GM12878 (cell line): ENCODE data around the gene PRRC1. TPM values are rescaled to one million over a fixed set of nuclear protein-coding genes. Genes with fewer than 3 reads are reported as not detected.

Experiments used
- ATAC-seq: fragments of 200-7000 bp; cut with Tn5 transposase; 3 replicates; pipeline ENCODE4 v1.9.1; 2020; ENCODE audit warnings: mild to moderate bottlenecking, moderate library complexity
- BruUV-seq: library from RNA; stranded (reverse); fragments of 400-500 nt; replicated peaks from 2 replicates; lab custom pipeline; 2021; lab: Mats Ljungman, UMichigan
- CTCF ChIA-PET: fragments of 300-600 bp; sonication (Branson Sonifier 250); formaldehyde crosslinking; extraction: SDS; loops from one replicate; lab custom pipeline; 2021; ENCODE audit warnings: inconsistent platforms; lab: Yijun Ruan, JAX
- POLR2A ChIA-PET: fragments of 350-600 bp; formaldehyde crosslinking; extraction: SDS; loops from one replicate; lab custom pipeline; 2021; ENCODE audit warnings: inconsistent platforms; lab: Charles Lee
- RAD21 ChIA-PET: fragments of 300-600 bp; sonication (Branson Sonifier 250); formaldehyde crosslinking; loops from one replicate; lab custom pipeline; 2023; ENCODE audit warnings: antibody characterized with exemption; ENCODE audit not compliant: unreplicated experiment; lab: Charles Lee
- SMC1A ChIA-PET: fragments of 300-600 bp; sonication (Branson Sonifier 250); formaldehyde crosslinking; loops from one replicate; lab custom pipeline; 2023; ENCODE audit not compliant: unreplicated experiment, uncharacterized antibody; lab: Charles Lee
- DNase-seq: peaks from one replicate; pipeline ENCODE4 v3.0.0-alpha.2; 2011; ENCODE audit warnings: low read depth, low spot score
- FAIRE-seq: peaks from 3 replicates; lab custom pipeline; 2011; peaks lifted over from hg19 to GRCh38; lab: Jason Lieb, UNC
- H2AFZ ChIP-seq: 2 replicates; pipeline ENCODE4 v1.6.0; 2011; ENCODE audit warnings: low read depth, low read length, control low read depth; ENCODE audit not compliant: control insufficient read depth
- H3K27ac ChIP-seq: 2 replicates; pipeline ENCODE4 v1.5.1; 2011; ENCODE audit warnings: control low read depth; ENCODE audit not compliant: control insufficient read depth, insufficient read depth
- H3K27me3 ChIP-seq, 2 experiments: replicated peaks in 1 of 2; 2 replicates each; pipeline versions ENCODE4 v1.6.0 to v1.6.1; 2011; ENCODE audit warnings: low read length in 1 of 2; ENCODE audit not compliant: control insufficient read depth in 2 of 2, insufficient read depth in 2 of 2
- H3K36me3 ChIP-seq, 2 experiments: 2 replicates each; pipeline ENCODE4 v1.5.1; 2011; ENCODE audit warnings: low read length in 1 of 2; ENCODE audit not compliant: control insufficient read depth in 2 of 2, insufficient read depth in 2 of 2
- H3K4me1 ChIP-seq: 2 replicates; pipeline ENCODE4 v1.6.1; 2011; ENCODE audit warnings: mild to moderate bottlenecking, low read length, moderate library complexity, mixed read lengths; ENCODE audit not compliant: control insufficient read depth, insufficient read depth
- H3K4me2 ChIP-seq: 2 replicates; pipeline ENCODE4 v1.6.0; 2011; ENCODE audit warnings: control low read depth; ENCODE audit not compliant: control insufficient read depth, insufficient read depth
- H3K4me3 ChIP-seq: fragments of 200-600 bp; sonication (generic); 2 replicates; pipeline ENCODE4 v1.5.1; 2016
- H3K79me2 ChIP-seq: 2 replicates; pipeline ENCODE4 v1.6.0; 2011; ENCODE audit warnings: low read length; ENCODE audit not compliant: control insufficient read depth, insufficient read depth
- H3K9ac ChIP-seq: 2 replicates; pipeline ENCODE4 v1.8.0; 2011; ENCODE audit warnings: low read length, control low read depth, mixed read lengths; ENCODE audit not compliant: control insufficient read depth, insufficient read depth
- H3K9me3 ChIP-seq: replicated peaks from 3 replicates; pipeline ENCODE4 v1.5.1; 2011; ENCODE audit warnings: mild to moderate bottlenecking, low read length; ENCODE audit not compliant: control insufficient read depth, insufficient read depth
- H4K20me1 ChIP-seq: 2 replicates; pipeline ENCODE4 v1.6.0; 2011; ENCODE audit not compliant: control insufficient read depth, insufficient read depth
- DPF2 ChIP-seq: fragments of 450-650 bp; IDR thresholded peaks from 2 replicates; pipeline ENCODE4 v1.6.1; 2017; ENCODE audit warnings: mild to moderate bottlenecking
- IKZF1 ChIP-seq: fragments of 450-650 bp; conservative IDR thresholded peaks from 2 replicates; pipeline ENCODE4 v1.6.1; 2017; ENCODE audit warnings: antibody characterized with exemption, mild to moderate bottlenecking
- IKZF2 ChIP-seq, 2 experiments: fragments of 450-650 bp; IDR thresholded peaks; 2 replicates each; pipeline ENCODE4 v1.6.1; 2017; ENCODE audit warnings: mild to moderate bottlenecking in 2 of 2, moderate library complexity in 2 of 2
- MEF2B ChIP-seq: fragments of 450-650 bp; IDR thresholded peaks from 2 replicates; pipeline ENCODE4 v1.6.1; 2018; ENCODE audit warnings: mild to moderate bottlenecking, moderate library complexity; ENCODE audit not compliant: partially characterized antibody, poor library complexity, severe bottlenecking
- MTA2 ChIP-seq: fragments of 450-650 bp; IDR thresholded peaks from 2 replicates; pipeline ENCODE4 v1.6.1; 2016; ENCODE audit warnings: low read depth, mild to moderate bottlenecking, moderate library complexity
- NR2F1 ChIP-seq: fragments of 450-650 bp; conservative IDR thresholded peaks from 2 replicates; pipeline ENCODE4 v1.6.1; 2017; ENCODE audit warnings: mild to moderate bottlenecking
- SPI1 ChIP-seq: IDR thresholded peaks from 2 replicates; pipeline ENCODE4 v1.6.1; 2011; ENCODE audit warnings: low read depth, mild to moderate bottlenecking, low read length, moderate library complexity, borderline replicate concordance; ENCODE audit not compliant: insufficient read depth
- SRF ChIP-seq, 2 experiments: IDR thresholded peaks; 2 replicates each; pipeline ENCODE4 v1.6.1; 2011; ENCODE audit warnings: low read depth in 2 of 2, low read length in 2 of 2, mild to moderate bottlenecking in 1 of 2, moderate library complexity in 1 of 2
- WGBS: methylation state at CpG from one replicate; pipeline ENCODE4 v1.1.6; 2016; ENCODE audit warnings: low lambda C conversion rate; ENCODE audit not compliant: insufficient replicate concordance, insufficient coverage; ENCODE audit errors: missing lambda C conversion rate; 5-methylcytosine and 5-hydroxymethylcytosine counted together
- in situ Hi-C: fragments of 300-500 bp; cut with MboI; formaldehyde crosslinking; loops from 9 replicates; pipeline ENCODE4 v1.14.3; 2018; ENCODE audit warnings: mixed read lengths
- intact Hi-C: fragments of 100-400 bp; cut with micrococcal nuclease; formaldehyde crosslinking; loops from one replicate; pipeline ENCODE4 v1.14.2; 2022; ENCODE audit not compliant: unreplicated experiment
- polyA plus RNA-seq, 11 experiments: library from polyadenylated mRNA; depleted of rRNA in 4 of 11; unstranded in 6 of 11; stranded (reverse) in 5 of 11; fragments of >200 nt; fragmentation: Nextera tagmentation in 4 of 11; fragmentation: Illumina TruSeq in 1 of 11; extraction: Ambion mirVana in 4 of 11; extraction: Trizol in 1 of 11; gene quantifications; 1 replicate in 1 of 11; 2 replicates in 10 of 11; pipeline versions ENCODE4 v1.2.1 to v1.2.3, GENCODE V29; 2011 to 2016; ENCODE audit warnings: inconsistent platforms in 2 of 11, missing spikeins in 2 of 11, low read depth in 1 of 11
- total RNA-seq, 4 experiments: library from RNA; depleted of rRNA in 3 of 4; stranded (reverse); fragments of >200 nt in 3 of 4; fragmentation: Illumina TruSeq in 1 of 4; extraction: Trizol in 1 of 4; gene quantifications; 2 replicates each; pipeline versions ENCODE4 v1.2.1 to v1.2.3, GENCODE V29; 2013 to 2021

Gene PRRC1
- total and polyA plus RNA-seq, 10 of the 15 experiments (the other 5 are each of a cell fraction or from before 2014, with no cell fraction given) = 19.0 to 54.5 (median 31.0) TPM

- BruUV-seq = no TSS peak
- Histone ChIP-seq H3K36me3 (no peaks in the 10 kb centered on the region), H3K4me3 (no peak overlapping the region)
- TF ChIP-seq SRF (IDR thresholded peaks at IDR 0.05; ENCODE audit: low read depth in 2 of 2, low read length in 2 of 2) (no peak), DPF2 (0 out of 2 replicates have a peak, but pooled peaks have one; percentile 41), MEF2B (peak; percentile 63), IKZF2 (IDR thresholded peaks at IDR 0.05) (peak in 1 of 2 experiments; percentile 30; a peak in 1 of 4 replicates), MTA2 (peak; percentile 47; the same call in 1 of the 2 replicates), SPI1 (peak; percentile 23; the same call in 1 of the 2 replicates), NR2F1 (no peak), IKZF1 (0 out of 2 replicates have a peak, but pooled peaks have one; percentile 42)
- TF ChIP-seq, all 136 proteins: peak for 6
- SMC1A ChIA-PET = interaction anchor here (0.8 to 9.4 kb wide), 13 partner anchors 9 to 212 kb away, joined by 3 to 111 read pairs (median 3); no protein-coding TSS in a partner anchor
- no peak overlapping the region for H3K4me2 ChIP-seq
- no peaks in the 10 kb centered on the region for H3K79me2 ChIP-seq
- FAIRE-seq = peak; percentile 54
- no peaks in the 10 kb centered on the region for H3K4me1 ChIP-seq
- 16% methylated on average over 7 of the region's 8 CpGs for WGBS
- H3K9ac ChIP-seq = no peak overlapping the region
- POLR2A ChIA-PET = interaction anchor here (1.3 kb wide), 1 partner anchor 13 kb away, joined by 8 read pairs; no protein-coding TSS in a partner anchor
- intact Hi-C loops = no loop called here
- no peak overlapping the region for H2AFZ ChIP-seq
- CTCF ChIA-PET = interaction anchor here (0.8 to 2.4 kb wide), 9 partner anchors 11 to 101 kb away, joined by 3 to 10 read pairs (median 3); no protein-coding TSS in a partner anchor
- in situ Hi-C loops = no loop called here
- H3K27ac ChIP-seq = no peak overlapping the region
- RAD21 ChIA-PET = interaction anchor here (0.9 to 2.2 kb wide), 8 partner anchors 9 to 39 kb away, joined by 3 to 13 read pairs (median 6); no protein-coding TSS in a partner anchor
- DNase-seq = no peak
- H4K20me1 ChIP-seq = no peaks in the 10 kb centered on the region
- H3K9me3 ChIP-seq = no peaks in the 10 kb centered on the region
- ATAC-seq = peak; percentile 38
- 0 out of 4 replicates have a peak, but pooled peaks cover 0 to 3% of the 10 kb centered on the region in 2 experiments for H3K27me3 ChIP-seq
Observed at GRCh38 chr5:127602896-127603844, 85.7 kb downstream of the PRRC1 start.

Other genes starting within 250 kb of the PRRC1 start
- gene MEGF10, start 226.8 kb upstream of the PRRC1 start, total RNA-seq (2014; rRNA removed) = 0.06 and 0.11 TPM in 2 replicates
- 0.69 TPM in 1 of 2 replicates, not detected in the other for gene MEGF10, start 226.8 kb upstream of the PRRC1 start, total RNA-seq (2014; rRNA removed; fragmentation: Illumina TruSeq; extraction: Trizol)
- 0.05 and 0.13 TPM in 2 replicates for gene MEGF10, start 226.8 kb upstream of the PRRC1 start, total RNA-seq (2021)
- gene MEGF10, start 226.8 kb upstream of the PRRC1 start, polyA plus RNA-seq (2011; rRNA removed) = not detected in 2 replicates
- gene MEGF10, start 226.8 kb upstream of the PRRC1 start, polyA plus RNA-seq (2014; fragmentation: Illumina TruSeq; extraction: Trizol) = 0.04 TPM in 1 of 2 replicates, not detected in the other
- not detected for gene MEGF10, start 226.8 kb upstream of the PRRC1 start, polyA plus RNA-seq (2014; fragmentation: Nextera tagmentation; extraction: Ambion mirVana)
- gene MEGF10, start 226.8 kb upstream of the PRRC1 start, polyA plus RNA-seq (2014; rRNA removed) = 0.03 TPM in 1 of 2 replicates, not detected in the other
- gene MEGF10, start 226.8 kb upstream of the PRRC1 start, polyA plus RNA-seq (2016; fragmentation: Nextera tagmentation; extraction: Ambion mirVana) = under 1 TPM in 1 of 2 experiments, not detected in 1; 0.21 TPM
- gene CTXN3, start 131.4 kb downstream of the PRRC1 start, total RNA-seq (2014; rRNA removed) = not detected in 2 replicates
- not detected in 2 replicates for gene CTXN3, start 131.4 kb downstream of the PRRC1 start, total RNA-seq (2014; rRNA removed; fragmentation: Illumina TruSeq; extraction: Trizol)
- gene CTXN3, start 131.4 kb downstream of the PRRC1 start, total RNA-seq (2021) = not detected in 2 replicates
- gene CTXN3, start 131.4 kb downstream of the PRRC1 start, polyA plus RNA-seq (2011; rRNA removed) = not detected in 2 replicates
- gene CTXN3, start 131.4 kb downstream of the PRRC1 start, polyA plus RNA-seq (2014; fragmentation: Illumina TruSeq; extraction: Trizol) = not detected in 2 replicates
- not detected for gene CTXN3, start 131.4 kb downstream of the PRRC1 start, polyA plus RNA-seq (2014; fragmentation: Nextera tagmentation; extraction: Ambion mirVana)
- gene CTXN3, start 131.4 kb downstream of the PRRC1 start, polyA plus RNA-seq (2014; rRNA removed) = not detected in 2 replicates
- not detected for gene CTXN3, start 131.4 kb downstream of the PRRC1 start, polyA plus RNA-seq (2016; fragmentation: Nextera tagmentation; extraction: Ambion mirVana)
- not detected in 2 replicates for gene CCDC192, start 185.8 kb downstream of the PRRC1 start, total RNA-seq (2014; rRNA removed)
- not detected in 2 replicates for gene CCDC192, start 185.8 kb downstream of the PRRC1 start, total RNA-seq (2014; rRNA removed; fragmentation: Illumina TruSeq; extraction: Trizol)
- gene CCDC192, start 185.8 kb downstream of the PRRC1 start, total RNA-seq (2021) = not detected in 2 replicates
- not detected in 2 replicates for gene CCDC192, start 185.8 kb downstream of the PRRC1 start, polyA plus RNA-seq (2011; rRNA removed)
- 0.21 TPM in 1 of 2 replicates, not detected in the other for gene CCDC192, start 185.8 kb downstream of the PRRC1 start, polyA plus RNA-seq (2014; fragmentation: Illumina TruSeq; extraction: Trizol)
- under 1 TPM; 0.43 to 0.79 TPM for gene CCDC192, start 185.8 kb downstream of the PRRC1 start, polyA plus RNA-seq (2014; fragmentation: Nextera tagmentation; extraction: Ambion mirVana)
- 0.32 and 0.42 TPM in 2 replicates for gene CCDC192, start 185.8 kb downstream of the PRRC1 start, polyA plus RNA-seq (2014; rRNA removed)
- gene CCDC192, start 185.8 kb downstream of the PRRC1 start, polyA plus RNA-seq (2016; fragmentation: Nextera tagmentation; extraction: Ambion mirVana) = under 1 TPM; 0.20 to 0.21 TPM